Activated naive CD8-positive, alpha-beta T cell treated with anti-CD3 and anti-CD28 coated beads for 36 hours (primary cell): ENCODE measurements around the gene LMAN2. TPM values are rescaled to one million over a fixed set of nuclear protein-coding genes. Genes with fewer than 3 reads are reported as not detected.
A peak's percentile ranks its signal among the peaks of the same experiment; 100 is the strongest.
"Not testable (repeated sequence)": the region's sequence is repeated elsewhere in the genome, so short reads cannot be mapped to it uniquely, and the experiment has no call there.

Experiments used
- DNase-seq: peaks from one replicate; pipeline ENCODE4 v3.0.0; 2021
- H3K27ac Mint-ChIP-seq: one replicate; pipeline ENCODE4 v1.8.0; 2022; ENCODE audit warnings: mild to moderate bottlenecking, moderate library complexity, mixed read lengths
- H3K27me3 Mint-ChIP-seq: one replicate; pipeline ENCODE4 v1.8.0; 2022; ENCODE audit warnings: mild to moderate bottlenecking, mixed read lengths
- H3K36me3 Mint-ChIP-seq: one replicate; pipeline ENCODE4 v1.8.0; 2021; ENCODE audit warnings: mild to moderate bottlenecking, mixed read lengths
- H3K4me1 Mint-ChIP-seq: one replicate; pipeline ENCODE4 v1.8.0; 2021; ENCODE audit warnings: mixed read lengths
- H3K4me3 Mint-ChIP-seq: one replicate; pipeline ENCODE4 v1.8.0; 2022; ENCODE audit warnings: mild to moderate bottlenecking, moderate library complexity, mixed read lengths
- H3K9me3 Mint-ChIP-seq: one replicate; pipeline ENCODE4 v1.8.0; 2022; ENCODE audit warnings: mixed read lengths
- total RNA-seq, 2 experiments: library from RNA; stranded (reverse); gene quantifications; one replicate each; pipeline ENCODE4 v1.2.3, GENCODE V29; 2021

The LMAN2 gene
- total RNA-seq, 2 experiments from 2014 or later, result 91.5 to 92.1 TPM

- H3K36me3 Mint-ChIP-seq, result peaks cover 5% of the 10 kb centered on the region
- DNase-seq, result no peak
- peaks cover 3% of the 10 kb centered on the region for H3K9me3 Mint-ChIP-seq
- H3K27ac Mint-ChIP-seq, result peak overlapping the region; percentile 73
- no peaks in the 10 kb centered on the region for H3K27me3 Mint-ChIP-seq
- peaks cover 33% of the 10 kb centered on the region for H3K4me1 Mint-ChIP-seq
- peak overlapping the region; percentile 97 for H3K4me3 Mint-ChIP-seq
These were observed 1.7 kb downstream of the LMAN2 start for GRCh38 chr5:177349762-177350161.

GRCh38 chr5:177349362-177349647 lies 2.2 kb downstream of the LMAN2 start:
- Mint-ChIP-seq H3K27me3 (no peaks in the 10 kb centered on the region), H3K4me3 (peak overlapping the region; percentile 97), H3K9me3 (no peaks in the 10 kb centered on the region), H3K4me1 (peaks cover 31% of the 10 kb centered on the region), H3K36me3 (peaks cover 5% of the 10 kb centered on the region), H3K27ac (peak overlapping the region; percentile 11)
- DNase-seq, result no peak

GRCh38 chr5:177347699-177348098 lies 3.8 kb downstream of the LMAN2 start:
- peaks cover 10% of the 10 kb centered on the region for H3K36me3 Mint-ChIP-seq
- no peaks in the 10 kb centered on the region for H3K27me3 Mint-ChIP-seq
- no peak overlapping the region for H3K4me3 Mint-ChIP-seq
- no peak for DNase-seq
- no peaks in the 10 kb centered on the region for H3K9me3 Mint-ChIP-seq
- no peak overlapping the region for H3K27ac Mint-ChIP-seq
- peaks cover 36% of the 10 kb centered on the region for H3K4me1 Mint-ChIP-seq

GRCh38 chr5:177346820-177347219 lies 4.6 kb downstream of the LMAN2 start:
- Mint-ChIP-seq H3K27me3 (no peaks in the 10 kb centered on the region), H3K36me3 (peaks cover 11% of the 10 kb centered on the region), H3K4me1 (peaks cover 32% of the 10 kb centered on the region), H3K4me3 (no peak overlapping the region), H3K27ac (peak overlapping the region; percentile 61), H3K9me3 (no peaks in the 10 kb centered on the region)
- DNase-seq, result no peak

- H3K27me3 Mint-ChIP-seq, result no peaks in the 10 kb centered on the region
- no peak overlapping the region for H3K27ac Mint-ChIP-seq
- peaks cover 22% of the 10 kb centered on the region for H3K36me3 Mint-ChIP-seq
- no peak overlapping the region for H3K4me3 Mint-ChIP-seq
- H3K4me1 Mint-ChIP-seq, result peaks cover 26% of the 10 kb centered on the region
- DNase-seq, result no peak
- H3K9me3 Mint-ChIP-seq, result no peaks in the 10 kb centered on the region
These were observed 6.6 kb downstream of the LMAN2 start for GRCh38 chr5:177344891-177345290.

GRCh38 chr5:177343777-177344176 lies 7.7 kb downstream of the LMAN2 start:
- no peak overlapping the region for H3K4me3 Mint-ChIP-seq
- H3K9me3 Mint-ChIP-seq, result no peaks in the 10 kb centered on the region
- no peak for DNase-seq
- no peak overlapping the region for H3K27ac Mint-ChIP-seq
- H3K27me3 Mint-ChIP-seq, result no peaks in the 10 kb centered on the region
- peaks cover 25% of the 10 kb centered on the region for H3K36me3 Mint-ChIP-seq
- peaks cover 19% of the 10 kb centered on the region for H3K4me1 Mint-ChIP-seq

- DNase-seq, H3K27ac Mint-ChIP-seq, H3K4me3 Mint-ChIP-seq, H3K27me3 Mint-ChIP-seq, H3K9me3 Mint-ChIP-seq: not testable (repeated sequence)
- Mint-ChIP-seq H3K36me3 (peaks cover 25% of the 10 kb centered on the region), H3K4me1 (peaks cover 19% of the 10 kb centered on the region)
These were observed 8.5 kb downstream of the LMAN2 start for GRCh38 chr5:177343000-177343399.

GRCh38 chr5:177339107-177339638 lies 12.3 kb downstream of the LMAN2 start:
- Mint-ChIP-seq H3K27me3 (no peaks in the 10 kb centered on the region), H3K4me1 (peaks cover 9% of the 10 kb centered on the region), H3K27ac (no peak overlapping the region), H3K36me3 (peaks cover 34% of the 10 kb centered on the region), H3K4me3 (no peak overlapping the region), H3K9me3 (no peaks in the 10 kb centered on the region)
- DNase-seq, result no peak

GRCh38 chr5:177338251-177339106 lies 13.0 kb downstream of the LMAN2 start:
- Mint-ChIP-seq H3K4me1 (peaks cover 6% of the 10 kb centered on the region), H3K27ac (no peak overlapping the region), H3K36me3 (peaks cover 38% of the 10 kb centered on the region), H3K9me3 (no peaks in the 10 kb centered on the region), H3K4me3 (no peak overlapping the region), H3K27me3 (no peaks in the 10 kb centered on the region)
- no peak for DNase-seq

GRCh38 chr5:177336603-177337494 lies 14.6 kb downstream of the LMAN2 start:
- H3K27me3 Mint-ChIP-seq, result no peaks in the 10 kb centered on the region
- peaks cover 35% of the 10 kb centered on the region for H3K36me3 Mint-ChIP-seq
- no peak overlapping the region for H3K27ac Mint-ChIP-seq
- H3K4me3 Mint-ChIP-seq, result no peak overlapping the region
- H3K9me3 Mint-ChIP-seq, result no peaks in the 10 kb centered on the region
- DNase-seq, result no peak
- H3K4me1 Mint-ChIP-seq, result peaks cover 4% of the 10 kb centered on the region

- DNase-seq, result peak; percentile 46
- Mint-ChIP-seq H3K27ac (no peak overlapping the region), H3K4me3 (no peak overlapping the region), H3K9me3 (no peaks in the 10 kb centered on the region), H3K27me3 (no peaks in the 10 kb centered on the region), H3K4me1 (peaks cover 2% of the 10 kb centered on the region), H3K36me3 (peaks cover 28% of the 10 kb centered on the region)
These were observed 15.4 kb downstream of the LMAN2 start for GRCh38 chr5:177336112-177336511.

GRCh38 chr5:177335701-177336065 lies 15.8 kb downstream of the LMAN2 start:
- Mint-ChIP-seq H3K9me3 (no peaks in the 10 kb centered on the region), H3K27me3 (no peaks in the 10 kb centered on the region), H3K4me1 (peaks cover 2% of the 10 kb centered on the region), H3K36me3 (peaks cover 29% of the 10 kb centered on the region), H3K4me3 (no peak overlapping the region), H3K27ac (no peak overlapping the region)
- no peak for DNase-seq

- Mint-ChIP-seq H3K4me3 (no peak overlapping the region), H3K4me1 (peaks cover 2% of the 10 kb centered on the region), H3K9me3 (no peaks in the 10 kb centered on the region), H3K36me3 (peaks cover 27% of the 10 kb centered on the region), H3K27ac (no peak overlapping the region), H3K27me3 (no peaks in the 10 kb centered on the region)
- no peak for DNase-seq
These were observed 16.4 kb downstream of the LMAN2 start for GRCh38 chr5:177334781-177335700.

- Mint-ChIP-seq H3K4me1 (peaks cover 2% of the 10 kb centered on the region), H3K27ac (no peak overlapping the region), H3K4me3 (no peak overlapping the region), H3K27me3 (no peaks in the 10 kb centered on the region), H3K36me3 (peaks cover 19% of the 10 kb centered on the region), H3K9me3 (no peaks in the 10 kb centered on the region)
- DNase-seq, result no peak
These were observed 17.3 kb downstream of the LMAN2 start for GRCh38 chr5:177334155-177334551.
